Loucy (cell line): Measurements from ENCODE around the gene DAB2.

ENCODE experiments used
- H2AFZ ChIP-seq: fragments of 200-600 bp; sonication (generic); 2 replicates; pipeline ENCODE4 v1.6.0; 2016; ENCODE audit warnings: antibody characterized with exemption, mild to moderate bottlenecking, low read length, moderate library complexity
- H3F3A ChIP-seq: fragments of 200-600 bp; 2 replicates; pipeline ENCODE4 v1.6.0; 2016; ENCODE audit warnings: antibody characterized with exemption, low read depth, mild to moderate bottlenecking
- H3K27me3 ChIP-seq: fragments of 200-600 bp; sonication (generic); 2 replicates; pipeline ENCODE4 v1.6.1; 2014; ENCODE audit warnings: low read length, mild to moderate bottlenecking; ENCODE audit not compliant: insufficient read depth, poor library complexity, severe bottlenecking
- H3K36me3 ChIP-seq: fragments of 200-600 bp; sonication (generic); 2 replicates; pipeline ENCODE4 v1.6.1; 2016; ENCODE audit warnings: low read length; ENCODE audit not compliant: insufficient read depth
- H3K4me1 ChIP-seq: fragments of 200-600 bp; sonication (generic); 2 replicates; pipeline ENCODE4 v1.5.1; 2014; ENCODE audit warnings: low read length, mild to moderate bottlenecking; ENCODE audit not compliant: insufficient read depth, poor library complexity, severe bottlenecking
- H3K4me2 ChIP-seq: fragments of 200-600 bp; sonication (generic); 2 replicates; pipeline ENCODE4 v1.6.0; 2014; ENCODE audit warnings: antibody characterized with exemption, low read length, low read depth, mild to moderate bottlenecking; ENCODE audit not compliant: poor library complexity, severe bottlenecking
- H3K4me3 ChIP-seq: fragments of 200-600 bp; sonication (generic); 2 replicates; pipeline ENCODE4 v1.5.1; 2014; ENCODE audit warnings: low read length, mild to moderate bottlenecking, mixed read lengths; ENCODE audit not compliant: poor library complexity, severe bottlenecking
- H3K79me2 ChIP-seq: fragments of 200-600 bp; sonication (generic); 2 replicates; pipeline ENCODE4 v1.6.1; 2014; ENCODE audit warnings: low read length; ENCODE audit not compliant: insufficient read depth
- H3K9ac ChIP-seq: fragments of 200-600 bp; sonication (generic); 2 replicates; pipeline ENCODE4 v1.6.0; 2014; ENCODE audit warnings: mild to moderate bottlenecking, low read depth, low read length, moderate library complexity; ENCODE audit not compliant: poor library complexity, severe bottlenecking
- H3K9me2 ChIP-seq: fragments of 200-600 bp; sonication (generic); replicated peaks from 2 replicates; pipeline ENCODE4 v1.6.1; 2016; ENCODE audit warnings: low read depth, low read length, mixed read lengths
- H3K9me3 ChIP-seq: fragments of 200-600 bp; sonication (generic); 2 replicates; pipeline ENCODE4 v1.6.1; 2014; ENCODE audit warnings: mild to moderate bottlenecking, antibody characterized with exemption, low read length, low read depth; ENCODE audit not compliant: insufficient read depth
- H4K20me1 ChIP-seq: fragments of 200-600 bp; sonication (generic); 2 replicates; pipeline ENCODE4 v1.6.0; 2014; ENCODE audit warnings: antibody characterized with exemption, low read length, mild to moderate bottlenecking; ENCODE audit not compliant: insufficient read depth, poor library complexity, severe bottlenecking
- EZH2phosphoT487 ChIP-seq: fragments of 200-600 bp; IDR thresholded peaks from 2 replicates; pipeline ENCODE4 v1.6.1; 2018; ENCODE audit warnings: antibody characterized with exemption, mild to moderate bottlenecking, moderate library complexity, borderline replicate concordance
- TF ChIP-seq, protein P1 (sequence below): fragments of 200-600 bp; sonication (generic); conservative IDR thresholded peaks from 2 replicates; pipeline ENCODE4 v1.5.1; 2014; ENCODE audit warnings: mild to moderate bottlenecking, antibody characterized with exemption, low read length

Gene DAB2

DNA sequence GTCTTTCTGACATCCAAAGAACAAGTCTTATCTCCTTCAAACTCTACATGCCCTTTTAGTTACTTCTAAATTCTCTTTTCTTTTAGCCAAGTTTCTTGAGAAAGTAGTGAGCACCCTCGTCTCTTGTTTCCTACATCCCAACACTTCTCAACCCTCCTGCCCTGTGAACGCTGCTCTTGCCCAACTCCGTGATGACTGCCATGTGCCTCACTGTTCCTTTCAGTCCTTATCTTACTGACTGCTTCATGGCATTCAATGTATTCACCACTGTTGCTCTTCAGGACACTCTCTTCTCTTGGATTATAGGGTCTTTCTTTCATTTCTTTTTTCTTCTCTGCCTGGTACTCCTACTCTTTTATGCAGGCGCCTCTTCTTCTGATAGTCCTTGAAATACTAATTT, 75.3 kb downstream of the DAB2 start:
- no peak overlapping the region for H3K9ac ChIP-seq
- H3F3A ChIP-seq: no peaks in the 10 kb centered on the region
- H2AFZ ChIP-seq: no peak overlapping the region
- H3K9me3 ChIP-seq: 0 out of 2 replicates have a peak, but pooled peaks cover 14% of the 10 kb centered on the region
- H3K79me2 ChIP-seq: no peaks in the 10 kb centered on the region
- TF ChIP-seq EZH2phosphoT487: no peak
- TF ChIP-seq, protein P1, sequence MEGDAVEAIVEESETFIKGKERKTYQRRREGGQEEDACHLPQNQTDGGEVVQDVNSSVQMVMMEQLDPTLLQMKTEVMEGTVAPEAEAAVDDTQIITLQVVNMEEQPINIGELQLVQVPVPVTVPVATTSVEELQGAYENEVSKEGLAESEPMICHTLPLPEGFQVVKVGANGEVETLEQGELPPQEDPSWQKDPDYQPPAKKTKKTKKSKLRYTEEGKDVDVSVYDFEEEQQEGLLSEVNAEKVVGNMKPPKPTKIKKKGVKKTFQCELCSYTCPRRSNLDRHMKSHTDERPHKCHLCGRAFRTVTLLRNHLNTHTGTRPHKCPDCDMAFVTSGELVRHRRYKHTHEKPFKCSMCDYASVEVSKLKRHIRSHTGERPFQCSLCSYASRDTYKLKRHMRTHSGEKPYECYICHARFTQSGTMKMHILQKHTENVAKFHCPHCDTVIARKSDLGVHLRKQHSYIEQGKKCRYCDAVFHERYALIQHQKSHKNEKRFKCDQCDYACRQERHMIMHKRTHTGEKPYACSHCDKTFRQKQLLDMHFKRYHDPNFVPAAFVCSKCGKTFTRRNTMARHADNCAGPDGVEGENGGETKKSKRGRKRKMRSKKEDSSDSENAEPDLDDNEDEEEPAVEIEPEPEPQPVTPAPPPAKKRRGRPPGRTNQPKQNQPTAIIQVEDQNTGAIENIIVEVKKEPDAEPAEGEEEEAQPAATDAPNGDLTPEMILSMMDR: no peak
- H3K36me3 ChIP-seq: no peaks in the 10 kb centered on the region
- H4K20me1 ChIP-seq: no peaks in the 10 kb centered on the region
- H3K9me2 ChIP-seq: no peaks in the 10 kb centered on the region
- H3K4me1 ChIP-seq: no peaks in the 10 kb centered on the region
- no peak overlapping the region for H3K4me3 ChIP-seq
- H3K4me2 ChIP-seq: no peak overlapping the region
- H3K27me3 ChIP-seq: no peaks in the 10 kb centered on the region

DNA sequence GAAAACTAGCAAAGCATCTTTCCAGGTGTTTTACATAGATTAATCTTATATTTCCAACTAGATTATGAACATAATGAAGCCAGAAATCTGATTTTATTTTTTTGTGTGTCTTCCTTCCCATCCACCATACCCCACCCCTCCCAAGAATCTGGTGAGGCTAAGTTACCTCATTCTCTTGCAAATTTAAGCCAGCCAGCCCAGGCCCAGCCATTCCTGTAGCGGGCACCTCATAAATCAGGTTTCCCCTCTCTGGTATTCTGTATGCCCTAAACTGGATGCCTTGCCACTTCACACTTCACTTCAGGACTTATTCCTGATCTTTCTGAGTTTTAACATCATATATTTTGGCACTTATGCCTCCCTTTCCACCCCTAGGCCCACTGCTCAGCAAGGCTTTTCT, 82.3 kb downstream of the DAB2 start:
- Histone ChIP-seq H3K9ac (no peak overlapping the region), H3K9me2 (no peaks in the 10 kb centered on the region), H4K20me1 (no peaks in the 10 kb centered on the region), H3K36me3 (no peaks in the 10 kb centered on the region), H3F3A (no peaks in the 10 kb centered on the region), H3K27me3 (no peaks in the 10 kb centered on the region), H2AFZ (no peak overlapping the region), H3K79me2 (no peaks in the 10 kb centered on the region), H3K9me3 (no peaks in the 10 kb centered on the region), H3K4me2 (no peak overlapping the region), H3K4me3 (no peak overlapping the region), H3K4me1 (no peaks in the 10 kb centered on the region)
- TF ChIP-seq, protein P1: no peak
- no peak for TF ChIP-seq EZH2phosphoT487

DNA sequence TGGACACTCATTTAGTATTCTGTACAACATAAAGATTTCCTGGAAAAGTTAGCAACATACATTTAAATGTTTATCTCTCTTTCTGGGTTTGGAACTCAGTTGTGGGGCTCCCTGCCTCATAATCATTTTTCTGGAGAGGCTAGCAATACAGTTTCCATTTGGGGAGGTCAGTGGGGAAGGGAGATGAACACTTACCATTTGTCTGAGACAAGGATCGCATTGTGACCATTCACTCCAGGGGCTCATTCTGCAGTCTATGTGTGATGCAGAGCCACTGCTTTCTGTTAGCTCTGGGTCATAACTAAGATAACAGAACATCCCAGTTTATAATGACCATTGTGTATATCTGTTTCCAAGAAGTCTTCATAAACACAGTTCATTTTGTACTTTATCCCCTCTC, 82.9 kb downstream of the DAB2 start:
- no peaks in the 10 kb centered on the region for H4K20me1 ChIP-seq
- H3K9me2 ChIP-seq: no peaks in the 10 kb centered on the region
- no peaks in the 10 kb centered on the region for H3K27me3 ChIP-seq
- TF ChIP-seq, protein P1: no peak
- no peak for TF ChIP-seq EZH2phosphoT487
- no peak overlapping the region for H3K4me3 ChIP-seq
- no peak overlapping the region for H3K9ac ChIP-seq
- H2AFZ ChIP-seq: no peak overlapping the region
- H3K4me1 ChIP-seq: no peaks in the 10 kb centered on the region
- H3K79me2 ChIP-seq: no peaks in the 10 kb centered on the region
- H3K9me3 ChIP-seq: no peaks in the 10 kb centered on the region
- H3K36me3 ChIP-seq: no peaks in the 10 kb centered on the region
- no peak overlapping the region for H3K4me2 ChIP-seq
- no peaks in the 10 kb centered on the region for H3F3A ChIP-seq
